ENCODE measurements around the gene STK35.

DNA sequence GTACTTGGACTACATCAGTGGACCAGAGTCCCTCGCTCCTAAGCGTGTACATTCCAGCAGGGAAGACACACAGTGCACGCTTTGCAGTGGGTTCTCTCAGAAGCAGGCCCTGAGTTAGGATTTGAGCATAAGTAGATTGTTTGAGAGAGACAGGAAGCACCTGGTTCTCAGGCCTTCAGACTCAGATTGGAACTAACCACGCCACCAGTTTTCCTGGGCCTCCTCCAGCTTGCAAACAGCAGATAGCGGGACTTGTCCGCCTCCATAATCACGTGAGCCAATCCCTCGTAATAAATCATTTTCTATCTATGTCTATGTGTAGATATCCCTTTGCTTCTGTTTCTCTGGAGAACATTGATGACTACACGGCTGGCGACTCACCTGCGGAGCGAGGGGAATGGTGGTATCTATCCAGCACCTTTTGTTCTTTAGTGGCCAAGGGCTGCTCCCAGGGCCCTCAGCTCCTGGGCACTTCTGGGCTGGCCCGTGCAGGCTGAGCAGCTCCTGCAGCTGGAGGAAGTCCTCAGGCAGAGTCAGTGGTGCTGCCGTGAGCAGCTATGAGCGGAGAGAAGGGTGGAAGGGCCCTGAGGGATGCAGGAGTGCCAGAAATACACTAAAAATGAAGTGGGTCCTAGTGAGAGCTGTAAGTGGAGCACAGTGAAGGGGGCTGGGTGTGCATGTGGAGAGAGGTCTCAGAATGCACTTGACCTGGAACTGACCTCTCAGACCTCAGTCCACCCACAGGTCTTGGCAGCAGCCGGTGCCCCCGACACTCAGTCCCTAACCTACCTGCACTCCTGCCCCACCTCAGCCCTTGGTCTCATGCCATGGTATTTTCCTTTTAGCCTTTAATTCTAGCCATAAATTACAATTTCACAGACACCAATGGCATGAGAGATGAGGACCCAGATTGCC, 76.9 kb downstream of the STK35 start:
- TF ChIP-seq CTCF (IDR thresholded peaks at IDR 0.05) (no peak), ZFX (IDR thresholded peaks at IDR 0.05; ENCODE audit: borderline replicate concordance) (no peak)
